Measurements from ENCODE around the gene GNGT2.

Gene GNGT2

GRCh38 chr17:49255125-49255524 is 44.8 kb upstream of the GNGT2 start:
- Histone ChIP-seq H3K27me3 (ENCODE audit: insufficient read depth, low read length, poor library complexity) (peaks cover under 1% of the 10 kb centered on the region), H3K4me2 (ENCODE audit: insufficient read depth, low read length) (no peak overlapping the region), H4K20me1 (ENCODE audit: insufficient read depth, low read length) (peaks cover 4% of the 10 kb centered on the region; the same call in 1 of the 2 replicates), H3K4me3 (ENCODE audit: low read depth in 1 of 2, low read length in 2 of 2) (no peak overlapping the region), H3K4me1 (ENCODE audit: insufficient read depth, low read length) (no peaks in the 10 kb centered on the region), H3K9ac (ENCODE audit: low read depth, low read length) (no peak overlapping the region), H3K27ac (ENCODE audit: low read length) (no peak overlapping the region), H3K9me3 (ENCODE audit: insufficient read depth, low read length, severe bottlenecking) (no peaks in the 10 kb centered on the region), H3K36me3 (ENCODE audit: insufficient read depth, low read length) (no peaks in the 10 kb centered on the region), H3K79me2 (ENCODE audit: insufficient read depth, low read length) (no peaks in the 10 kb centered on the region), H2AFZ (ENCODE audit: low read depth, low read length) (no peak overlapping the region)
- ATAC-seq (ENCODE audit: insufficient read depth, low read depth) (no peak), DNase-seq (no peak)
- TF ChIP-seq CTCF (IDR thresholded peaks at IDR 0.05; ENCODE audit: borderline replicate concordance, extremely low read depth, low read length, poor library complexity, severe bottlenecking) (no peak), EZH2 (IDR thresholded peaks at IDR 0.05; ENCODE audit: borderline replicate concordance, low read depth, low read length, severe bottlenecking) (no peak)

GRCh38 chr17:49254066-49254465 is 43.7 kb upstream of the GNGT2 start:
- no peaks in the 10 kb centered on the region for H3K4me1 ChIP-seq (ENCODE audit: insufficient read depth, low read length)
- no peak overlapping the region for H3K4me3 ChIP-seq (ENCODE audit: low read depth in 1 of 2, low read length in 2 of 2)
- DNase-seq (no peak), ATAC-seq (ENCODE audit: insufficient read depth, low read depth) (no peak)
- H3K9me3 ChIP-seq (ENCODE audit: insufficient read depth, low read length, severe bottlenecking), result no peaks in the 10 kb centered on the region
- no peaks in the 10 kb centered on the region for H3K79me2 ChIP-seq (ENCODE audit: insufficient read depth, low read length)
- no peak overlapping the region for H3K9ac ChIP-seq (ENCODE audit: low read depth, low read length)
- H3K27ac ChIP-seq (ENCODE audit: low read length), result no peak overlapping the region
- TF ChIP-seq CTCF (IDR thresholded peaks at IDR 0.05; ENCODE audit: borderline replicate concordance, extremely low read depth, low read length, poor library complexity, severe bottlenecking) (peak; percentile 13), EZH2 (IDR thresholded peaks at IDR 0.05; ENCODE audit: borderline replicate concordance, low read depth, low read length, severe bottlenecking) (no peak)
- H3K4me2 ChIP-seq (ENCODE audit: insufficient read depth, low read length), result no peak overlapping the region
- H4K20me1 ChIP-seq (ENCODE audit: insufficient read depth, low read length), result peaks cover 4% of the 10 kb centered on the region; the same call in 1 of the 2 replicates
- no peaks in the 10 kb centered on the region for H3K36me3 ChIP-seq (ENCODE audit: insufficient read depth, low read length)
- H3K27me3 ChIP-seq (ENCODE audit: insufficient read depth, low read length, poor library complexity), result peaks cover 3% of the 10 kb centered on the region
- H2AFZ ChIP-seq (ENCODE audit: low read depth, low read length), result no peak overlapping the region

- TF ChIP-seq CTCF (IDR thresholded peaks at IDR 0.05; ENCODE audit: borderline replicate concordance, extremely low read depth, low read length, poor library complexity, severe bottlenecking), result no peak
- H3K27me3 ChIP-seq (ENCODE audit: insufficient read depth, low read length, poor library complexity), result peaks cover 3% of the 10 kb centered on the region
- H2AFZ ChIP-seq (ENCODE audit: low read depth, low read length), result no peak overlapping the region
- no peak overlapping the region for H3K27ac ChIP-seq (ENCODE audit: low read length)
- no peaks in the 10 kb centered on the region for H3K36me3 ChIP-seq (ENCODE audit: insufficient read depth, low read length)
- peaks cover 4% of the 10 kb centered on the region; the same call in 1 of the 2 replicates for H4K20me1 ChIP-seq (ENCODE audit: insufficient read depth, low read length)
- no peaks in the 10 kb centered on the region for H3K4me1 ChIP-seq (ENCODE audit: insufficient read depth, low read length)
- H3K79me2 ChIP-seq (ENCODE audit: insufficient read depth, low read length), result no peaks in the 10 kb centered on the region
- ATAC-seq (ENCODE audit: insufficient read depth, low read depth) (no peak), DNase-seq (no peak)
- no peak overlapping the region for H3K4me2 ChIP-seq (ENCODE audit: insufficient read depth, low read length)
- H3K4me3 ChIP-seq (ENCODE audit: low read depth in 1 of 2, low read length in 2 of 2), result no peak overlapping the region
- no peaks in the 10 kb centered on the region for H3K9me3 ChIP-seq (ENCODE audit: insufficient read depth, low read length, severe bottlenecking)
- H3K9ac ChIP-seq (ENCODE audit: low read depth, low read length), result no peak overlapping the region
Observed at GRCh38 chr17:49252148-49252695, 41.8 kb upstream of the GNGT2 start.
